Measurements from ENCODE around the gene HTATSF1. TPM values are rescaled to one million over a fixed set of nuclear protein-coding genes. Genes with fewer than 3 reads are reported as not detected.

The HTATSF1 gene
- 5.0 and 10.8 TPM in 2 replicates for polyA plus RNA-seq (2011; rRNA removed)
- 3.1 and 5.0 TPM in 2 replicates for polyA plus RNA-seq (2012; cell fraction: cytosol; rRNA removed)
- 1.7 and 4.7 TPM in 2 replicates for polyA plus RNA-seq (2012; cell fraction: nucleus; rRNA removed)
- polyA plus RNA-seq (2017; fragmentation: RNase III; extraction: RNeasy Plus Mini Kit Qiagen cat#74134 plus additional on column Dnase treatment), result 82.3 to 87.7 TPM (median 82.8 TPM) in 3 replicates
- 1.6 and 2.4 TPM in 2 replicates for polyA minus RNA-seq (2011; rRNA and poly(A)+ RNA removed)

GRCh38 chrX:136497556-136498052, at the start of gene HTATSF1:
Gene HTATSF1 (plus strand): TSS chrX:136497592. CDS start chrX:136497685, 93 bp downstream.
- Histone ChIP-seq H3K4me2 (peak within 1 kb of the TSS; percentile 89), H3K9me3 (no peaks in the 10 kb centered on the region), H3K4me1 (peaks cover 13% of the 10 kb centered on the region; the same call in 2 of the 3 replicates), H3K4me3 (peak within 1 kb of the TSS; percentile 71), H3K27ac (peak within 1 kb of the TSS; percentile 97 to 98)
- POLR2A ChIA-PET, result interaction anchor here (0.7 to 1.9 kb wide), 5 partner anchors 11 to 383 kb away, joined by 3 to 9 read pairs (median 4); partner anchors contain the start of gene RBMX
- TF ChIP-seq ZFP36 (IDR thresholded peaks at IDR 0.05; ENCODE audit: borderline replicate concordance, partially characterized antibody) (no peak), RNF2 (IDR thresholded peaks at IDR 0.05; ENCODE audit: borderline replicate concordance, low read depth) (no peak), POLR2A (IDR thresholded peaks at IDR 0.05; ENCODE audit: low read length) (peak; percentile 52)
- CTCF ChIA-PET, result interaction anchor here (1.0 kb wide), 1 partner anchor 80 kb away, joined by 4 read pairs; no protein-coding TSS in a partner anchor
- FAIRE-seq (peak; percentile 76), ATAC-seq (peak; percentile 51 to 70), DNase-seq (ENCODE audit: low read depth in 1 of 2, low spot score in 1 of 2) (peak in 1 of 2 experiments; percentile 20)
- whole genome bisulfite sequencing (ENCODE audit: missing lambda C conversion rate), result under 1% methylated on average over 11 of the region's 35 CpGs

GRCh38 chrX:136447968-136448367, 49.4 kb upstream of the HTATSF1 start:
- CTCF ChIA-PET, result no interaction called here
- POLR2A ChIA-PET, result no interaction called here
- no peak for TF ChIP-seq BHLHE40 (IDR thresholded peaks at IDR 0.05; ENCODE audit: low read depth, low read length)
- no peak for TF ChIP-seq E2F6 (IDR thresholded peaks at IDR 0.05; ENCODE audit: borderline replicate concordance, low read depth)
- TF ChIP-seq NR3C1 (IDR thresholded peaks at IDR 0.05), result no peak
- TF ChIP-seq HES2 (IDR thresholded peaks at IDR 0.05), result no peak
- TF ChIP-seq ELK1 (IDR thresholded peaks at IDR 0.05; ENCODE audit: low read depth, low read length), result no peak
- no peak for TF ChIP-seq EP300 (IDR thresholded peaks at IDR 0.05)
- no peak for TF ChIP-seq CBX8 (IDR thresholded peaks at IDR 0.05)
- TF ChIP-seq CEBPB (IDR thresholded peaks at IDR 0.05), result no peak
- no peak for TF ChIP-seq PHF8 (IDR thresholded peaks at IDR 0.05; ENCODE audit: borderline replicate concordance, low read depth)
- TF ChIP-seq NPAS2 (CRISPR knock-in tag; IDR thresholded peaks at IDR 0.05; ENCODE audit: borderline replicate concordance), result no peak
- TF ChIP-seq ZFP36 (IDR thresholded peaks at IDR 0.05; ENCODE audit: borderline replicate concordance, partially characterized antibody), result no peak
- TF ChIP-seq EHMT2 (IDR thresholded peaks at IDR 0.05; ENCODE audit: low read depth), result no peak
- no peak for TF ChIP-seq HOXB5 (CRISPR knock-in tag; IDR thresholded peaks at IDR 0.05)
- TF ChIP-seq ESRRA (IDR thresholded peaks at IDR 0.05; ENCODE audit: borderline replicate concordance, low read length), result no peak
- TF ChIP-seq REST (IDR thresholded peaks at IDR 0.05), result no peak
- TF ChIP-seq JUNB (IDR thresholded peaks at IDR 0.05), result no peak
- no peak for TF ChIP-seq ZC3H11A (IDR thresholded peaks at IDR 0.05)
- no peak for TF ChIP-seq JUN (IDR thresholded peaks at IDR 0.05)
- no peak for TF ChIP-seq KDM1A (IDR thresholded peaks at IDR 0.05; ENCODE audit: low read depth)
- FAIRE-seq (peak; percentile 85), DNase-seq (ENCODE audit: low read depth in 1 of 2, low spot score in 1 of 2) (no peak), ATAC-seq (no peak)
- Histone ChIP-seq H3K4me3 (no peak overlapping the region), H3K9me3 (no peaks in the 10 kb centered on the region), H3K27ac (no peak overlapping the region), H3K4me2 (no peak overlapping the region), H3K4me1 (peaks cover 6% of the 10 kb centered on the region; the same call in 1 of the 3 replicates)
